Endodermal cell (in vitro differentiated cells): ENCODE data around the gene RALGPS1. TPM values are rescaled to one million over a fixed set of nuclear protein-coding genes. Genes with fewer than 3 reads are reported as not detected.

Experiments
- DNase-seq: peaks from one replicate; pipeline ENCODE4 v3.0.0-alpha.2; 2017
- H3K27ac ChIP-seq: 2 replicates; pipeline ENCODE4 v1.5.1; 2013; ENCODE audit warnings: mild to moderate bottlenecking, low read depth, low read length, moderate library complexity
- H3K27me3 ChIP-seq: 2 replicates; pipeline ENCODE4 v1.6.1; 2013; ENCODE audit warnings: mild to moderate bottlenecking, low read length, moderate library complexity; ENCODE audit not compliant: insufficient read depth, control insufficient read depth, poor library complexity, severe bottlenecking
- H3K36me3 ChIP-seq: 2 replicates; pipeline ENCODE4 v1.7.0; 2013; ENCODE audit warnings: mild to moderate bottlenecking, low read length, moderate library complexity; ENCODE audit not compliant: control insufficient read depth, insufficient read depth
- H3K4me1 ChIP-seq: one replicate; pipeline ENCODE4 v1.7.0; 2013; ENCODE audit warnings: low read length; ENCODE audit not compliant: control insufficient read depth, insufficient read depth
- H3K4me3 ChIP-seq: 2 replicates; pipeline ENCODE4 v1.5.1; 2013; ENCODE audit warnings: mild to moderate bottlenecking, low read length, moderate library complexity
- H3K9ac ChIP-seq: 2 replicates; pipeline ENCODE4 v1.6.1; 2013; ENCODE audit warnings: mild to moderate bottlenecking, low read length, moderate library complexity; ENCODE audit not compliant: poor library complexity, severe bottlenecking; ENCODE audit errors: extremely low read depth
- H3K9me3 ChIP-seq: 2 replicates; pipeline ENCODE4 v1.6.1; 2013; ENCODE audit warnings: mild to moderate bottlenecking, low read length, moderate library complexity; ENCODE audit not compliant: control insufficient read depth
- H3K27ac Mint-ChIP-seq: 2 replicates; pipeline ENCODE4 v1.8.0; 2020; ENCODE audit warnings: mixed read lengths
- H3K27me3 Mint-ChIP-seq: 2 replicates; pipeline ENCODE4 v1.8.0; 2021; ENCODE audit warnings: mild to moderate bottlenecking, mixed read lengths; ENCODE audit not compliant: insufficient read depth
- H3K36me3 Mint-ChIP-seq: 2 replicates; pipeline ENCODE4 v1.8.0; 2020; ENCODE audit warnings: low read depth, mixed read lengths
- H3K4me1 Mint-ChIP-seq: 2 replicates; pipeline ENCODE4 v1.8.0; 2020; ENCODE audit warnings: mixed read lengths
- H3K4me3 Mint-ChIP-seq: 2 replicates; pipeline ENCODE4 v1.8.0; 2020; ENCODE audit warnings: mild to moderate bottlenecking, moderate library complexity, mixed read lengths
- H3K9me3 Mint-ChIP-seq: 2 replicates; pipeline ENCODE4 v1.8.0; 2020; ENCODE audit warnings: mild to moderate bottlenecking, mixed read lengths
- CTCF ChIP-seq: fragments of 200-600 bp; sonication (generic); conservative IDR thresholded peaks from 2 replicates; pipeline ENCODE4 v1.5.0; 2021; ENCODE audit warnings: antibody characterized with exemption, mild to moderate bottlenecking
- WGBS, 2 experiments: methylation state at CpG; one replicate each; pipeline versions ENCODE4 v1.1.5 to v1.1.7; 2013; ENCODE audit warnings: missing lambda C conversion rate in 2 of 2, mixed read lengths in 1 of 2; ENCODE audit not compliant: insufficient coverage in 1 of 2, insufficient read length in 1 of 2; 5-methylcytosine and 5-hydroxymethylcytosine counted together
- total RNA-seq, 2 donors: library from RNA; stranded (reverse); fragmentation: NEBNext Ultra II Directional in 1 of 2; extraction: Animal tissue kit (Norgen Biotek cat#: 25700) in 1 of 2; gene quantifications; 2 replicates in 1 of 2; 3 replicates in 1 of 2; pipeline ENCODE4 v1.2.1, GENCODE V29; 2021

The RALGPS1 gene
- total RNA-seq, 2 donors from 2014 or later, result 23.3 to 25.0 TPM

GRCh38 chr9:127033061-127033460, 118.5 kb downstream of the RALGPS1 start:
- Mint-ChIP-seq H3K36me3 (peaks cover 4% of the 10 kb centered on the region), H3K27me3 (no peaks in the 10 kb centered on the region), H3K27ac (no peak overlapping the region), H3K4me1 (peaks cover 23% of the 10 kb centered on the region), H3K4me3 (no peak overlapping the region), H3K9me3 (no peaks in the 10 kb centered on the region)
- Histone ChIP-seq H3K9ac (no peak overlapping the region), H3K4me3 (no peak overlapping the region), H3K27ac (no peak overlapping the region), H3K36me3 (no peaks in the 10 kb centered on the region), H3K27me3 (no peaks in the 10 kb centered on the region), H3K4me1 (peaks cover 22% of the 10 kb centered on the region), H3K9me3 (no peaks in the 10 kb centered on the region)
- WGBS, 2 experiments, result 82 to 93% methylated on average over 2 to 3 of the region's 3 CpGs
- peak; percentile 35 for DNase-seq
- TF ChIP-seq CTCF, result no peak

GRCh38 chr9:127033789-127034188, 119.2 kb downstream of the RALGPS1 start:
- DNase-seq, result peak; percentile 14
- no peaks in the 10 kb centered on the region for H3K27me3 Mint-ChIP-seq
- H3K9ac ChIP-seq, result no peak overlapping the region
- TF ChIP-seq CTCF, result no peak
- no peak overlapping the region for H3K27ac ChIP-seq
- H3K4me1 Mint-ChIP-seq, result peaks cover 21% of the 10 kb centered on the region
- H3K4me3 Mint-ChIP-seq, result no peak overlapping the region
- no peak overlapping the region for H3K4me3 ChIP-seq
- H3K36me3 ChIP-seq, result no peaks in the 10 kb centered on the region
- H3K27ac Mint-ChIP-seq, result no peak overlapping the region
- no peaks in the 10 kb centered on the region for H3K9me3 ChIP-seq
- H3K36me3 Mint-ChIP-seq, result peaks cover 4% of the 10 kb centered on the region
- H3K27me3 ChIP-seq, result no peaks in the 10 kb centered on the region
- peaks cover 20% of the 10 kb centered on the region for H3K4me1 ChIP-seq
- H3K9me3 Mint-ChIP-seq, result no peaks in the 10 kb centered on the region

DNA sequence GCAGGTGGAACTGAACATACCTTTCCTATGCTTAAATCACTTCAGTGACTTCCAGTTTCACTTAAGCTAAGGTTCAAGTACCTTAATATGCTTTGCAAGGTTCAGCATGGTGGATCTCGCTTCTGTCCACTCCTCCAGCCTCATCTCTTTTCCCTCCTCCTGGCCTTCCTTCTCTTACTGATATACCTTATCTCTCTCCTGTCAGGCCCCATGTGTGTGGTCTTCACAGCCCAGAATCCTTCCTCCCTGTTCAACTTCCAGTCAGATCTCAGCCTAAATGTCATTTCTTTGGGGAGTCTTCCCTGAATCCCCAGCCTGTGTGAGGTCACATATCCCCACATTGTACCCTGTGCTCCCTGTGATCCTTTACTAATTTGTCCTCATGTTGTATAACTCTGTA, 120.1 kb downstream of the RALGPS1 start:
- WGBS, 2 experiments, result 86 to 95% methylated on average over 1 of the region's 1 CpG
- H3K27me3 ChIP-seq, result no peaks in the 10 kb centered on the region
- no peak overlapping the region for H3K4me3 ChIP-seq
- peaks cover 15% of the 10 kb centered on the region for H3K4me1 ChIP-seq
- H3K36me3 Mint-ChIP-seq, result peaks cover 4% of the 10 kb centered on the region
- no peaks in the 10 kb centered on the region for H3K36me3 ChIP-seq
- no peak overlapping the region for H3K9ac ChIP-seq
- H3K27me3 Mint-ChIP-seq, result no peaks in the 10 kb centered on the region
- peaks cover 15% of the 10 kb centered on the region for H3K4me1 Mint-ChIP-seq
- TF ChIP-seq CTCF, result no peak
- H3K27ac Mint-ChIP-seq, result no peak overlapping the region
- no peaks in the 10 kb centered on the region for H3K9me3 Mint-ChIP-seq
- peak; percentile 22 for DNase-seq
- no peaks in the 10 kb centered on the region for H3K9me3 ChIP-seq
- H3K27ac ChIP-seq, result no peak overlapping the region
- H3K4me3 Mint-ChIP-seq, result no peak overlapping the region
